ENCODE data around the gene MRPS27. TPM values are rescaled to one million over a fixed set of nuclear protein-coding genes. Genes with fewer than 3 reads are reported as not detected.
A peak's percentile ranks its signal among the peaks of the same experiment; 100 is the strongest.

The MRPS27 gene
- total RNA-seq, 1 experiment from 2014 or later: 76.8 TPM

GRCh38 chr5:72273547-72273946 is 46.5 kb downstream of the MRPS27 start:
- DNase-seq (ENCODE audit: low read depth): no peak
- in situ Hi-C loops (cut with HindIII; ENCODE audit: low pct_unique_long_range_greater_than_20kb, low sequenced_read_pairs): no loop called here

DNA sequence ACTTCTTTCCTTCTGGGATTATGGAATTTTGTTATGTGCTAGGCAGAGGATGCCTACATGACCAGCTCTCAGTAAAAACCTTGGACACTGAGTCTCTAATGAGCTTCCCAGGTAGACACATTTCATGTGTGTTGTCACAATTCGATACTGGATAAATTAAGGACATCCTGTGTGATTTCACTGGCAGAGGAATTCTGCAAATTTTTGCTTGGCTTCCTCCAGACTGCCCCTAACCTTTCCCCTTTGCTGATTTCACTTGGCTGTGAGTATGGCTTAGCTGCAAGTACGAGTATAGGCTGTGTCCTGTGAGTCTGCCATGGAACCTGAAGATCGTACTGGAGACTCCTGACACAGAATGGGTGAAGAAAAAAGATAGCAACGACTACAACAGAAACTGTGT is 47.6 kb downstream of the MRPS27 start:
- in situ Hi-C loops (cut with HindIII; ENCODE audit: low pct_unique_long_range_greater_than_20kb, low sequenced_read_pairs): no loop called here
- DNase-seq (ENCODE audit: low read depth): no peak

DNA sequence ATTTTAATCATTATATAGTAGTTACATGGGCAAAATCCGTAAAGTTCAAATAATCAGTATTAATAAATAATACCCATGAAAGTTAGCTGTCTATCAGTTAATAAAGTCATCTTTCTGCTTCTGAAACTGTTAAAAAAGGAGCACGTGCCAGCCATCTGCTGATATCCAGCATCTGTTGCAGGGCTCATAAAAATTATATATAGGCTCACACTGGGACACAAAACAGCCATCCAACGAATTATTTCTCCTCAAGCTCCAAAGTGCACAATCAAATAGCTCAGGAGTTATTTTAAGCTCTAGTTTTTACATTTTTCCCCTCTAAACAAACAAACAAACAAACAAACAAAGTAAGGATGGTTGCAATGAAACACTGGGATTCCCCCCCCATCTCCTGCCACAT is 48.3 kb downstream of the MRPS27 start:
- in situ Hi-C loops (cut with HindIII; ENCODE audit: low pct_unique_long_range_greater_than_20kb, low sequenced_read_pairs): no loop called here

GRCh38 chr5:72270037-72270436 is 50.0 kb downstream of the MRPS27 start:
- DNase-seq (ENCODE audit: low read depth): no peak
- in situ Hi-C loops (cut with HindIII; ENCODE audit: low pct_unique_long_range_greater_than_20kb, low sequenced_read_pairs): no loop called here

More for the DNA sequence above, 48.3 kb downstream of the MRPS27 start:
- DNase-seq (ENCODE audit: low read depth): no peak

DNA sequence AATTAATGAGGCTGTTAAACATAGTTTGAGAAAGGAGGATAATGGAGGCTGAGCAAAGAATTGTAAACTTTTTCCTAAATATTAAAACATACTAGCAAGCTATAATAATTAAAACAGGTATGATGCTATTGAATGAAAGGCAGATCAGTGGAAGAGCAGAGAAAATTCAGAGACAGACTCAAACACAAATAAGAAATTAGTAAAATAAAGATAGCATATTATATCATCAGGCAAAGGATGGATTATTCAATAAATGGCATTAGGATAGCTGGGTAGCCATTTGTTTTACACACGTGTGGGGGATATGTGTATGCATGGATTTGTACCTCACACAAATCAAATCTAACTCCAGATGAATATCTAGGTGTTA is 50.6 kb downstream of the MRPS27 start:
- in situ Hi-C loops (cut with HindIII; ENCODE audit: low pct_unique_long_range_greater_than_20kb, low sequenced_read_pairs): no loop called here
- no peak for DNase-seq (ENCODE audit: low read depth)

GRCh38 chr5:72268753-72269410 is 51.2 kb downstream of the MRPS27 start:
- in situ Hi-C loops (cut with HindIII; ENCODE audit: low pct_unique_long_range_greater_than_20kb, low sequenced_read_pairs): no loop called here
- DNase-seq (ENCODE audit: low read depth): no peak

GRCh38 chr5:72268260-72268659 is 51.8 kb downstream of the MRPS27 start:
- no peak for DNase-seq (ENCODE audit: low read depth)
- in situ Hi-C loops (cut with HindIII; ENCODE audit: low pct_unique_long_range_greater_than_20kb, low sequenced_read_pairs): no loop called here

GRCh38 chr5:72267685-72268084 is 52.4 kb downstream of the MRPS27 start:
- DNase-seq (ENCODE audit: low read depth): no peak
- in situ Hi-C loops (cut with HindIII; ENCODE audit: low pct_unique_long_range_greater_than_20kb, low sequenced_read_pairs): no loop called here

GRCh38 chr5:72266862-72267261 is 53.2 kb downstream of the MRPS27 start:
- in situ Hi-C loops (cut with HindIII; ENCODE audit: low pct_unique_long_range_greater_than_20kb, low sequenced_read_pairs): no loop called here
- DNase-seq (ENCODE audit: low read depth): no peak

- DNase-seq (ENCODE audit: low read depth): no peak
- in situ Hi-C loops (cut with HindIII; ENCODE audit: low pct_unique_long_range_greater_than_20kb, low sequenced_read_pairs): no loop called here
These were observed 54.8 kb downstream of the MRPS27 start for GRCh38 chr5:72265032-72265877.

- DNase-seq (ENCODE audit: low read depth): no peak
- in situ Hi-C loops (cut with HindIII; ENCODE audit: low pct_unique_long_range_greater_than_20kb, low sequenced_read_pairs): no loop called here
These were observed 63.5 kb downstream of the MRPS27 start for GRCh38 chr5:72256536-72256935.

- in situ Hi-C loops (cut with HindIII; ENCODE audit: low pct_unique_long_range_greater_than_20kb, low sequenced_read_pairs): no loop called here
- DNase-seq (ENCODE audit: low read depth): no peak
These were observed 64.4 kb downstream of the MRPS27 start for GRCh38 chr5:72255670-72256069.

DNA sequence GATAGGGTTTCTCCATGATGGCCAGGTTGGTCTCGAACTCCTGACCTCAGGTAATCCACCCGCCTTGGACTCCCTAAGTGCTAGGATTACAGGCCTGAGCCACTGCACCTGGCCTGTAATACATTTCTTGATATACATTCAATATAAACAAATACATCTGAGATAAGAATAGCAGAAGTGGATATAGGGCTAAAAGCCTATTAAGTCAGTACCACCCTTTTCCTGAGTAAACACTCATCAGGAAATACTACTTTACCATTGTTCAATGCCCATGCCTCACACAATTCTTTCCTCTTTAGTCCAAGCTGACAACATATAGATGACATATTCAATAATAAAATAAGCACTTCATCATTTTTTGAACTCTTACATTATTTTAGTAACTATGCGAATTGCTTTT is 64.8 kb downstream of the MRPS27 start:
- no peak for DNase-seq (ENCODE audit: low read depth)

DNA sequence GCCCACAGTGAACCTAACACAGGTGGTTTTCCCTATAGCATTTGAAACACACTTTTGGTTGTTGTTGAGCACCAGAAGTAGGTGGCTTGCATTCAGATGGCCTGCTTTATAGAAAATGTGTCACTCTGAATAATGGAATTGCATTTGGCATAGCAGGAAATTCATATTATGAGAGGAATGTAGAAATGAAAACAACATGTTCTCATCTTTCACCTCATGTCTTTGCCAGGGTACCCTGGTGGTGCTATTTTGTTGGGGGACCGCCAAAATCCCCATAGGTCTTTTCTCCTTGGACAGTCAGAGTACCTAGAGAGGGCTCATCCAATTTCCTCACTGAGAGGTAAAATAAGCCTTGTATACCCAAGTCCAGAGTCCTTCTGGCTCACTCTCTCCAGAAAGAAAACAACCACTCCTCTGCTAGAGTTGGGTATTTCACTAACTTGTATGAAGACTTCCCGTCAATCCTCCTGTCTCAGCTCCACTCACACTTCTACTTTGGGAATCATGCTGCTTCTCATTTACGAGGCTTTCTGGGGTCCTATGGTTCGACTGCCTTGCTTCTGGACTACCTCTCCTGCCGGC is 67.4 kb downstream of the MRPS27 start:
- in situ Hi-C loops (cut with HindIII; ENCODE audit: low pct_unique_long_range_greater_than_20kb, low sequenced_read_pairs): no loop called here
- DNase-seq (ENCODE audit: low read depth): no peak

More for the DNA sequence above, 64.8 kb downstream of the MRPS27 start:
- in situ Hi-C loops (cut with HindIII; ENCODE audit: low pct_unique_long_range_greater_than_20kb, low sequenced_read_pairs): no loop called here

DNA sequence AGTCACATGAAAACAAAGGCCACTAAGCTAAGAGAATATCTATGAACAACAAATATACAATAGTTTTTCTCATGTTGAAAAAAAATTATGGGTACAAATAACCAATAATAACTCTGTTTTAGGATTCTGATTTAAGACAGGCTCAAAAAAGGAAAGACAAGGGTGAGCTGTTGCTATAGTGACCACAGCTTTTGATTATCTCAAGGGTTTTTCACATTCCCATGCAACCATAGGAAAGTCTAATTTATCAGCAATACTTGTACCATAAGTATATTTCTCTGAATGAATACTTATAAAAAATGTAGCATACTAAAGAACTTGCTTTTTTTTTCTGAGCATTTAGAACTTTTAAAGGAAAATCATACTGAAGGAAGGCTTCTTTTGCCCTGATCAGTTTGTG is 68.0 kb downstream of the MRPS27 start:
- DNase-seq (ENCODE audit: low read depth): no peak
- in situ Hi-C loops (cut with HindIII; ENCODE audit: low pct_unique_long_range_greater_than_20kb, low sequenced_read_pairs): no loop called here

GRCh38 chr5:72251386-72251785 is 68.7 kb downstream of the MRPS27 start:
- no peak for DNase-seq (ENCODE audit: low read depth)
- in situ Hi-C loops (cut with HindIII; ENCODE audit: low pct_unique_long_range_greater_than_20kb, low sequenced_read_pairs): no loop called here

- in situ Hi-C loops (cut with HindIII; ENCODE audit: low pct_unique_long_range_greater_than_20kb, low sequenced_read_pairs): loop anchor here (10.0 kb wide), 1 partner anchor 464 kb away; no protein-coding TSS in a partner anchor
These were observed 71.5 kb downstream of the MRPS27 start for GRCh38 chr5:72248410-72248981.

DNA sequence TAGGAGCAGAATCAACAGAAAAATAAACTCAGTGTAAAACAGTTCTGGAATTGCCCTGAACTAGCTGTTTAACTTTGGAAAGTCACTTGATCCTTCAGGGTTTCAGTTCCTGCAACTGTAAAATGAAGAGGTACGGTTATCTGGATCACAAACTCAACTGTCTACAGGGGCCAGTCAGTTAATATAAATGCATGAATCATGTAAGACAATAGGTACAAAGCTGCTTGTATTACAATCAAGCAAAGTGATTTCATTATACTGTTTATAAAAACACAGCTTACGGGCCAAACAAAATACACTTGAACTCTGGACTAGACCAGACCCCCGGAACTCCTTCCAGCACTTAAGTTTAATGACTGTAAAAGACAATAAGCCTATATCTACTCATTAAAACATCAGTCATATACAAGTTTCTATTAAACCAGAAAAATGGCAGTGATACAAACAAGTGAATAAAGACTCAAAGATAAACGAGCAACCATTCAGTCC is 73.0 kb downstream of the MRPS27 start:
- in situ Hi-C loops (cut with HindIII; ENCODE audit: low pct_unique_long_range_greater_than_20kb, low sequenced_read_pairs): loop anchor here (10.0 kb wide), 1 partner anchor 462 kb away; no protein-coding TSS in a partner anchor
- DNase-seq (ENCODE audit: low read depth): peak; percentile 41

More at GRCh38 chr5:72248410-72248981, 71.5 kb downstream of the MRPS27 start:
- peak; percentile 85 for DNase-seq (ENCODE audit: low read depth)
